ENCODE data around the gene AHRR.
A peak's percentile ranks its signal among the peaks of the same experiment; 100 is the strongest.

Gene AHRR

DNA sequence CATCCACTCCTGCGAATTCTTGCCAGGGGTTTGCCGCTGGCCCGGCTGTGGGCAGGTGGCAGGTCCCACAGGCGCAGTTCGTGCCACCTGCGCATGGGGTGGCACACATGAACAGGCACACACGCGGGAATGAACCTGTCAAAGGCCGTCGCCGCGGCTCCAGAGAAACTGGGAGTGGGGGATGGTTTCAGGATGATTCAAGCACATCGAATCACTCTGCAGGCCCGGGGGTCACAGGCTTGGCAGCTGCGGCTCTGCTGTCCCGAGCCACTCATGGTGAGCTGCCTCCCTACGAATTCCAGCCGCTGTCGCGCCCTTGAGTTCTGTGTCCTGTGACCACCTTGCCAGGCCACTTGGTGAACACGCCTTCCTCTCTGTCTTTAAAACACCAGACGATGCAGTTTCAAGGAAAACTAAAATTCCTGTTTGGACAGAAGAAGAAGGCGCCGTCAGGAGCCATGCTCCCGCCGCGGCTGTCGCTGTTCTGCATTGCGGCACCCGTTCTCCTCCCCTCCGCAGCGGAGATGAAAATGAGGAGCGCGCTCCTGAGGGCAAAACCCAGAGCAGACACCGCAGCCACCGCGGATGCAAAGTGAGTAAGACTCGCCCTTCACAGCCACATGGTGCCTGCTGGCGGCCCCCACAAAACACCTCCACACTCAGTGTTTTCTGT is 106.0 kb downstream of the AHRR start:
- no peak overlapping the region for H3K4me3 ChIP-seq (ENCODE audit: low read depth in 1 of 5, low read length in 5 of 5)
- H3K9me3 ChIP-seq (ENCODE audit: control insufficient read depth in 5 of 5, low read length in 5 of 5): no peaks in the 10 kb centered on the region
- H3K36me3 ChIP-seq (ENCODE audit: control insufficient read depth in 5 of 5, insufficient read depth in 5 of 5, low read length in 5 of 5): no peaks in the 10 kb centered on the region
- H3K27ac ChIP-seq (ENCODE audit: low read depth, low read length): no peak overlapping the region
- peaks cover 0 to 15% (median 9%) of the 10 kb centered on the region in 5 donors for H3K4me1 ChIP-seq (ENCODE audit: control insufficient read depth in 5 of 5, insufficient read depth in 5 of 5, low read length in 5 of 5)
- no peak overlapping the region for H3K9ac ChIP-seq (ENCODE audit: low read length in 5 of 5)
- H3K27me3 ChIP-seq (ENCODE audit: control insufficient read depth in 5 of 5, insufficient read depth in 4 of 5, low read length in 5 of 5): peaks cover 3 to 18% (median 8%) of the 10 kb centered on the region in 5 donors

DNA sequence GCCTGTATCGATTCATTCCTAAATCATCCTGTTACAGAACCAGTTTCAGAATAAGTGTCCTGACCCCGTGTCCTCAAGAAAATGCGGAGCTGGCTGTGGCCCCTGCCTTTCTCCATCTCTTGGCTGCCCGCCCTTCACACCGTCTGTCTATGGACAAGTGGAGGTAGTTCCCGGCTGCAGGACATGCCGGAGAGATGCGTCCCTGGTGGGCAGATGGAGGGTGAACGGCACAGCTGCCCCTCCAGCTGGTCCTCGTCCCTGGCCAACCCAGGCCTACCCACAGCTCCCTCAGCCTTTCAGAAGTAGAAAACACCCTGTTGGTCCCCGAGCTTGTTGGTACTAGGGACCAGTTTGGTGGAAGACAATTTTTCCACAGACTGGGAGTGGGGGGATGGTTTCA is 106.7 kb downstream of the AHRR start:
- H3K27ac ChIP-seq (ENCODE audit: low read depth, low read length): no peak overlapping the region
- peaks cover 3 to 23% (median 8%) of the 10 kb centered on the region in 5 donors for H3K27me3 ChIP-seq (ENCODE audit: control insufficient read depth in 5 of 5, insufficient read depth in 4 of 5, low read length in 5 of 5)
- H3K4me3 ChIP-seq (ENCODE audit: low read depth in 1 of 5, low read length in 5 of 5): no peak overlapping the region
- no peaks in the 10 kb centered on the region for H3K36me3 ChIP-seq (ENCODE audit: control insufficient read depth in 5 of 5, insufficient read depth in 5 of 5, low read length in 5 of 5)
- H3K4me1 ChIP-seq (ENCODE audit: control insufficient read depth in 5 of 5, insufficient read depth in 5 of 5, low read length in 5 of 5): peaks cover 0 to 15% (median 9%) of the 10 kb centered on the region in 5 donors
- no peak overlapping the region for H3K9ac ChIP-seq (ENCODE audit: low read length in 5 of 5)
- H3K9me3 ChIP-seq (ENCODE audit: control insufficient read depth in 5 of 5, low read length in 5 of 5): no peaks in the 10 kb centered on the region

DNA sequence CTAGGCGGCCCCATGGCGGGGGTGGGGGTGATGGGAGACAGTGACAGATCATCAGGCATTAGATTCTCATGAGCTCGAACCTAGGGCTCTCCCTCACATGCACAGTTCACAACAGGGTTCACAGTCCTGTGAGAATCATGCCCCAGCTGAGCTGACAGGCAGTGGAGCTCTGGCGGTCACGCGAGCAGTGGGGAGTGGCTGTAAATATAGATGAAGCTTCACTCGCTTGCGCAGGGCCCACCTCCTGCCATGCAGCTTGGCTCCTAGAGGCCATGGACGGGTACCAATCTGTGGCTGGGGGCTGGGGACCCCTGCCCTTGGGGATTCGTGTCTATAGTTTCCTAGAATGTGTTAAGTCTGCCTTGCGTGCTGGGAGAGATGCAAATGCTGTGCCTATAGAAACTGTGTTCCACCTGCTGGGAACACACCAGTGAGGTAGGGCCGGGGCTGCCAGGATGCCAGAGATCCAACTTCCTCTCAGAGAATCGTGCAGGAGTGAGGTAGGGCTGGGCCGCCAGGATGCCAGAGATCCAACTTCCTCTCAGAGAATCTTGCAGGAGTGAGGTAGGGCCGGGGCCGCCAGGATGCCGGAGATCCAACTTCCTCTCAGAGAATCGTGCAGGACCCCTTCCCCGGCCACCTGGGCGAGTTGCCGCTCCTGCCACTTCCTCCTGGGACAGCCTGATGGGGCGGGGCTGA is 107.4 kb downstream of the AHRR start:
- Histone ChIP-seq H3K27me3 (ENCODE audit: control insufficient read depth in 5 of 5, insufficient read depth in 4 of 5, low read length in 5 of 5) (peaks cover 6 to 29% (median 9%) of the 10 kb centered on the region in 5 donors), H3K9me3 (ENCODE audit: control insufficient read depth in 5 of 5, low read length in 5 of 5) (no peaks in the 10 kb centered on the region), H3K27ac (ENCODE audit: low read depth, low read length) (no peak overlapping the region), H3K4me3 (ENCODE audit: low read depth in 1 of 5, low read length in 5 of 5) (no peak overlapping the region), H3K9ac (ENCODE audit: low read length in 5 of 5) (no peak overlapping the region), H3K4me1 (ENCODE audit: control insufficient read depth in 5 of 5, insufficient read depth in 5 of 5, low read length in 5 of 5) (peaks cover 0 to 15% (median 9%) of the 10 kb centered on the region in 5 donors), H3K36me3 (ENCODE audit: control insufficient read depth in 5 of 5, insufficient read depth in 5 of 5, low read length in 5 of 5) (no peaks in the 10 kb centered on the region)

DNA sequence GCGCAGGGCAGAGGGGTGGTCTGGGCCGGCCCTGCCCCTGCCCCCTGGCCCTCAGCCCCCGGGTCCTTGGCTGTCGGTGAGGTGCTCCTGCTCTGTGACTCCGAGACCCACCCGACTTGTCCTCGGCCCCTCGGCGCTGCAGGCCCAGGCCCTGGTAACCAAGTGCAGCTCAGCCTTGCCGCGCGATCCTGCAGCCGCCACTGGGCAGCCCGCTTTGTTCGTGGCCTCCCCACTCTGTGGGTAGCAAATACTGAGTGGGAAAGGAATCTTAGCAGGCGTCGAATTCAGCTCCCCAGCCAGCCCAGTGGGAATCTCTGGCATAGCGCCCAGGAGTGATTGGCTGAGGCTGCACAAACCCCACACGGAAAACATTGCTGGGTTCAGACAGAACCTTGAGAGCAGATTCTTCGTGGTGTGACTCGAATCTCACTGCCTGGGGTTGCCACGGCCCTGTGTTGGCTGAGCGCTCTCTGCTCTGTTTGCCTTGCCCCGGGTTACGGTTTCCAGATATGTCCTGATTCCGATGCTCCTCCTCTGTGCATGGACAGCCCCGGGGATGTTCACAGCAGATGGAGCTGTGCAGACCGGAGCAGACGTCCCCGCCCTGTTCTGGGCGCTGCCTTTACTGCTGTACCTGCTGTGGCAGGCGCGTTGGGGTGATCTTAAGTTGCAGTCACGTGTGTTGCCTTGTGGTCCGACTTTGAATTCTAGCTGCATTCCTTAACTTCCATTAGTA is 108.1 kb downstream of the AHRR start:
- Histone ChIP-seq H3K27ac (ENCODE audit: low read depth, low read length) (no peak overlapping the region), H3K27me3 (ENCODE audit: control insufficient read depth in 5 of 5, insufficient read depth in 4 of 5, low read length in 5 of 5) (peaks cover 8 to 36% (median 16%) of the 10 kb centered on the region in 5 donors), H3K36me3 (ENCODE audit: control insufficient read depth in 5 of 5, insufficient read depth in 5 of 5, low read length in 5 of 5) (no peaks in the 10 kb centered on the region), H3K9me3 (ENCODE audit: control insufficient read depth in 5 of 5, low read length in 5 of 5) (no peaks in the 10 kb centered on the region), H3K4me1 (ENCODE audit: control insufficient read depth in 5 of 5, insufficient read depth in 5 of 5, low read length in 5 of 5) (peaks cover 0 to 13% (median 9%) of the 10 kb centered on the region in 5 donors), H3K4me3 (ENCODE audit: low read depth in 1 of 5, low read length in 5 of 5) (peak overlapping the region in 3 of 5 donors; percentile 1 to 22 (median 13)), H3K9ac (ENCODE audit: low read length in 5 of 5) (no peak overlapping the region)

DNA sequence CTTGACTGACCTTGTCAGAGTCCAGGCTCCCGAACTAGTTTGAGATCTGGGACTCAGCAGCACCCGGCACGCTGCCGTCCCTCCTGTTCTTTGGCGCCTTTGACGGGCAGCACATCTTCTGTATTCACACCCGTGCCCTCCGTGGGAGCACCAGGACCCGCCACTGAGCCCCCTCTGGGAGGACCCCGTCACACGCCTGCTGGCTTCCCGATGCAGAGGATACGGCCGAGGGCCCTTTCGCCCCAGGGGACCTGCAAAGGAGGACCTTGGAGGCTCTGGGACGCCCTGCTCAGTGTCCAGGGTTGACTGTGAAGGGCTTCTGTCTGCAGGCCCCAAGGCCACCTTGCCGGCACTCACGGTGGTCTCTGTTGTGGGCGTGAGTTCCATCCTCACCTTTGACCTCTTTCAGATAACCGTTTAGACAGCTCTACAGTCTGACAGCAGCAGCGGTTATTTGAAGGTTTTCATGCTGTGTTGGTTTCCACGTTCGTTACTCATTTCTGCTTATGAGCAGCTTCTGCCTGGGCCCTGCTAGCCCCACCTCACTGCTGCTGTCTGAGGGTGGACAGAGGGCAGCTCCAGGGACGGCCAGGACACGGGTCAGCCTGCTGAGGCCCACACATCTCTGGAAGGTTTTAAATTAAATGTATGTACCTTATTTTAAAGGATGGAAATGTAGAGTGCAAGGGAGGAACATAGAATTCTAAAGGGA is 108.9 kb downstream of the AHRR start:
- H3K27me3 ChIP-seq (ENCODE audit: control insufficient read depth in 5 of 5, insufficient read depth in 4 of 5, low read length in 5 of 5): peaks cover 8 to 40% (median 20%) of the 10 kb centered on the region in 5 donors
- H3K4me3 ChIP-seq (ENCODE audit: low read depth in 1 of 5, low read length in 5 of 5): no peak overlapping the region
- H3K27ac ChIP-seq (ENCODE audit: low read depth, low read length): no peak overlapping the region
- H3K36me3 ChIP-seq (ENCODE audit: control insufficient read depth in 5 of 5, insufficient read depth in 5 of 5, low read length in 5 of 5): no peaks in the 10 kb centered on the region
- peaks cover 0 to 11% (median 9%) of the 10 kb centered on the region in 5 donors for H3K4me1 ChIP-seq (ENCODE audit: control insufficient read depth in 5 of 5, insufficient read depth in 5 of 5, low read length in 5 of 5)
- no peak overlapping the region for H3K9ac ChIP-seq (ENCODE audit: low read length in 5 of 5)
- no peaks in the 10 kb centered on the region for H3K9me3 ChIP-seq (ENCODE audit: control insufficient read depth in 5 of 5, low read length in 5 of 5)

DNA sequence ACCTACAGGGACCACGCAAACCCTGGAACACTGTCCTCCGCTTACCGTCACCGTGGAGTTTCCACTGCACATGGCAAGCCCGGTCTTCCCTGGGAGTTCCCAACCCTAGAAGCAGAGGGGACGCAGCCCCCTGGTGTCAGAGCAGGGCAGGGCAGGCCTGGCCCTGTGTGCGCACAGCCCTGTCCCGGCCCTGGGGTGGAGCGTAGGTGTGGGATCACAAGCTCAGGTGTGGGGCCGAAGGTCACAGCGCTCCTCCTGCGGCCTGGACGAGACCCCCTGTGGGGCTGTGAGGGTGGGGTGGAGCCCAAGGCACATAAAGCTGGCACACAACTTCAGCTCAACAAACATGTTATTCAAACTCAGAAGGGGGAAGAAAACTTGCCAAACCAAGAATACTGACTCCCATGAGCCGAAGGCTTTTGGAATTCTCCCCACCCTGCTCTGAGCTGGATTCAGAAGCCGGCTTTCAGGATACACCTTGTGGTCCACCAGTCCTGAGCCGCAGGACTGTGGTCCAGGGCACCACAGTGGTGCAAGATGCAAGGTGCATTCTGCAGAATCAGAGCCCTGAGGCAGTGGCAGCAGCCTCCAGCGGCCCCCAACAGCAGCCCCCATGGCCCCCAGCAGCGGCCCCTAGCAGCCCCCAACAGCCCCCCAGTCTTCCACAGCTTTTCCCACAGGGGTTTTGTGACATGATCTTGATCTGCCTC is 109.6 kb downstream of the AHRR start:
- no peak overlapping the region for H3K9ac ChIP-seq (ENCODE audit: low read length in 5 of 5)
- H3K9me3 ChIP-seq (ENCODE audit: control insufficient read depth in 5 of 5, low read length in 5 of 5): no peaks in the 10 kb centered on the region
- no peaks in the 10 kb centered on the region for H3K36me3 ChIP-seq (ENCODE audit: control insufficient read depth in 5 of 5, insufficient read depth in 5 of 5, low read length in 5 of 5)
- no peak overlapping the region for H3K4me3 ChIP-seq (ENCODE audit: low read depth in 1 of 5, low read length in 5 of 5)
- peaks cover 0 to 11% (median 9%) of the 10 kb centered on the region in 5 donors for H3K4me1 ChIP-seq (ENCODE audit: control insufficient read depth in 5 of 5, insufficient read depth in 5 of 5, low read length in 5 of 5)
- H3K27ac ChIP-seq (ENCODE audit: low read depth, low read length): no peak overlapping the region
- H3K27me3 ChIP-seq (ENCODE audit: control insufficient read depth in 5 of 5, insufficient read depth in 4 of 5, low read length in 5 of 5): peaks cover 8 to 45% (median 28%) of the 10 kb centered on the region in 5 donors

DNA sequence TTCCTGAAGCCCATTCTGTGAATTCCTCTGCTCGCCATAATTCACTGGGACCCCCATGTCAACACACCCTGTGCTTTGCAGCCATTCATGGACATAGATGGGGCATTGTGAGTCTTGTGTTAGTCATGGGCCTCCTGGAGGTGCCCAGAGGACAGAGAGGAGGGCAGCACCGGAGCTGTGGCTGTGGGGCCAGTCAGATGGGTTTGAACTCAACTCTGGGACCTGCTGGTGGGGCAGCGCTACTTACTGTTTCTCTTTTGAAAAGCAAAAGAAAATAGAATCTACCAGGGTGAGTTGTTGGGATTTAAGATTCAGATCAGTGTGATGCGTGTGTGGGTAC is 110.2 kb downstream of the AHRR start:
- Histone ChIP-seq H3K27ac (ENCODE audit: low read depth, low read length) (no peak overlapping the region), H3K36me3 (ENCODE audit: control insufficient read depth in 5 of 5, insufficient read depth in 5 of 5, low read length in 5 of 5) (no peaks in the 10 kb centered on the region), H3K4me1 (ENCODE audit: control insufficient read depth in 5 of 5, insufficient read depth in 5 of 5, low read length in 5 of 5) (peaks cover 0 to 11% (median 9%) of the 10 kb centered on the region in 5 donors), H3K27me3 (ENCODE audit: control insufficient read depth in 5 of 5, insufficient read depth in 4 of 5, low read length in 5 of 5) (peaks cover 8 to 50% (median 29%) of the 10 kb centered on the region in 5 donors), H3K9ac (ENCODE audit: low read length in 5 of 5) (no peak overlapping the region), H3K9me3 (ENCODE audit: control insufficient read depth in 5 of 5, low read length in 5 of 5) (no peaks in the 10 kb centered on the region), H3K4me3 (ENCODE audit: low read depth in 1 of 5, low read length in 5 of 5) (no peak overlapping the region)

DNA sequence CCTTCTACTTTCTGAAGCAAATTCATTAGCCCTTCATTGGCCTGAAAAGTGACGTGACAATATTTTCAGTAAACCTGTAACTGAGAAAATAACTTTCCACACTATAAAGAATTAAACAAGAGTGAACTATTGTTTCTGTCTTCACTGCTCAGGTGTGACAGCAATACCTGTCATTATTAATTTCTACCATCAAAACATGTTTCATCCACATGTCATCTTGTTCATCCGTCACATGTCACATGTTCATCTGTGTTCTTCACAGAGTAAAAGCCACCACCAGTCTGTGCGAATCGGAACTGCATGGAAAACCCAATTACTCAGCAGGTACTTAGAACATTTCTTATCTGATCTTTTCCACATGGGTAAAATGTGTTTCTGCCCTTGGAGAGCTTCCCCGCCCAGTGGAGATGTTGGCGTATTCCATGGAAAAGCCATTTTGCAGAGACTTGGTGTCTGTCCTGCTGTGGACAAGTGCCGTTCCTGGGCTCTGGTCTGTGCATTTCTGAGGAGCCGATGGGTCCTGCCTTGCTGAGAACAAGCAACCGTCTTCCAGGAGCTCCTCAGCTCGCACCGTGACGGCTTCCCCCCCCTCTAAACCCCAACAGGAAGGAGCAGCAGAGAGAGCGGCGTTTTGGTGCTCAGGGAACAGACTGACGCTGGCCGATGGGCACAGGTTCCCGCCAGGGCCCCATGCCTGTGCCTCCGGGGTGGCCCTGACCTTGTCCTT is 110.8 kb downstream of the AHRR start:
- H3K9ac ChIP-seq (ENCODE audit: low read length in 5 of 5): no peak overlapping the region
- H3K4me1 ChIP-seq (ENCODE audit: control insufficient read depth in 5 of 5, insufficient read depth in 5 of 5, low read length in 5 of 5): peaks cover 0 to 11% (median 9%) of the 10 kb centered on the region in 5 donors
- peaks cover 9 to 54% (median 32%) of the 10 kb centered on the region in 5 donors for H3K27me3 ChIP-seq (ENCODE audit: control insufficient read depth in 5 of 5, insufficient read depth in 4 of 5, low read length in 5 of 5)
- no peaks in the 10 kb centered on the region for H3K36me3 ChIP-seq (ENCODE audit: control insufficient read depth in 5 of 5, insufficient read depth in 5 of 5, low read length in 5 of 5)
- no peak overlapping the region for H3K4me3 ChIP-seq (ENCODE audit: low read depth in 1 of 5, low read length in 5 of 5)
- H3K27ac ChIP-seq (ENCODE audit: low read depth, low read length): no peak overlapping the region
- H3K9me3 ChIP-seq (ENCODE audit: control insufficient read depth in 5 of 5, low read length in 5 of 5): no peaks in the 10 kb centered on the region

Measured in subcutaneous abdominal adipose tissue (tissue), 5 donors.